ENCODE measurements around the gene EMC8.

The EMC8 gene

GRCh38 chr16:85806539-85806938 is 7.2 kb upstream of the EMC8 start:
- Mint-ChIP-seq H3K27ac (ENCODE audit: low read depth) (no peak overlapping the region), H3K9me3 (no peaks in the 10 kb centered on the region), H3K4me3 (no peak overlapping the region), H3K36me3 (ENCODE audit: insufficient read depth) (peaks cover 41% of the 10 kb centered on the region), H3K27me3 (peaks cover 5% of the 10 kb centered on the region), H3K4me1 (peaks cover 19% of the 10 kb centered on the region)
- DNase-seq (ENCODE audit: low spot score in 2 of 2) (no peak), ATAC-seq (replicated peaks; ENCODE audit: extremely low read depth, poor library complexity, severe bottlenecking) (no peak)

- H3K9me3 Mint-ChIP-seq, result no peaks in the 10 kb centered on the region
- peaks cover 29% of the 10 kb centered on the region for H3K4me1 Mint-ChIP-seq
- DNase-seq (ENCODE audit: low spot score in 2 of 2), result no peak
- no peak overlapping the region for H3K27ac Mint-ChIP-seq (ENCODE audit: low read depth)
- ATAC-seq (replicated peaks; ENCODE audit: extremely low read depth, poor library complexity, severe bottlenecking), result no peak
- peaks cover 43% of the 10 kb centered on the region for H3K36me3 Mint-ChIP-seq (ENCODE audit: insufficient read depth)
- no peak overlapping the region for H3K4me3 Mint-ChIP-seq
- H3K27me3 Mint-ChIP-seq, result no peaks in the 10 kb centered on the region
Measured at GRCh38 chr16:85805442-85806045, 6.2 kb upstream of the EMC8 start.

- H3K27me3 Mint-ChIP-seq, result no peaks in the 10 kb centered on the region
- DNase-seq (ENCODE audit: low spot score in 2 of 2) (no peak), ATAC-seq (replicated peaks; ENCODE audit: extremely low read depth, poor library complexity, severe bottlenecking) (no peak)
- no peaks in the 10 kb centered on the region for H3K9me3 Mint-ChIP-seq
- peaks cover 52% of the 10 kb centered on the region for H3K36me3 Mint-ChIP-seq (ENCODE audit: insufficient read depth)
- H3K27ac Mint-ChIP-seq (ENCODE audit: low read depth), result no peak overlapping the region
- H3K4me3 Mint-ChIP-seq, result no peak overlapping the region
- peaks cover 36% of the 10 kb centered on the region for H3K4me1 Mint-ChIP-seq
Measured at GRCh38 chr16:85803570-85803969, 4.2 kb upstream of the EMC8 start.

- Mint-ChIP-seq H3K9me3 (no peaks in the 10 kb centered on the region), H3K4me1 (peaks cover 48% of the 10 kb centered on the region), H3K27ac (ENCODE audit: low read depth) (peak overlapping the region; percentile 95), H3K27me3 (no peaks in the 10 kb centered on the region), H3K36me3 (ENCODE audit: insufficient read depth) (peaks cover 43% of the 10 kb centered on the region), H3K4me3 (peak overlapping the region; percentile 87)
- peak; percentile 50 for ATAC-seq (replicated peaks; ENCODE audit: extremely low read depth, poor library complexity, severe bottlenecking)
- no peak for DNase-seq (ENCODE audit: low spot score in 2 of 2)
Measured at GRCh38 chr16:85800321-85800669, 951 bp upstream of the EMC8 start.

- Mint-ChIP-seq H3K4me1 (peaks cover 47% of the 10 kb centered on the region), H3K9me3 (no peaks in the 10 kb centered on the region), H3K36me3 (ENCODE audit: insufficient read depth) (peaks cover 33% of the 10 kb centered on the region), H3K27ac (ENCODE audit: low read depth) (peak overlapping the region; percentile 95), H3K4me3 (peak overlapping the region; percentile 87), H3K27me3 (no peaks in the 10 kb centered on the region)
- DNase-seq (ENCODE audit: low spot score in 2 of 2), result peak; percentile 14 to 28
- ATAC-seq (replicated peaks; ENCODE audit: extremely low read depth, poor library complexity, severe bottlenecking), result peak; percentile 15
Measured at GRCh38 chr16:85798901-85799496, 345 bp downstream of the EMC8 start.

- Mint-ChIP-seq H3K36me3 (ENCODE audit: insufficient read depth) (peaks cover 29% of the 10 kb centered on the region), H3K27ac (ENCODE audit: low read depth) (peak overlapping the region; percentile 95), H3K27me3 (no peaks in the 10 kb centered on the region), H3K4me3 (peak overlapping the region; percentile 87), H3K9me3 (no peaks in the 10 kb centered on the region), H3K4me1 (peaks cover 42% of the 10 kb centered on the region)
- ATAC-seq (replicated peaks; ENCODE audit: extremely low read depth, poor library complexity, severe bottlenecking) (no peak), DNase-seq (ENCODE audit: low spot score in 2 of 2) (no peak)
Measured at GRCh38 chr16:85798283-85798776, 1.0 kb downstream of the EMC8 start.

GRCh38 chr16:85796599-85796998 is 2.7 kb downstream of the EMC8 start:
- peak overlapping the region; percentile 12 for H3K27ac Mint-ChIP-seq (ENCODE audit: low read depth)
- H3K9me3 Mint-ChIP-seq, result no peaks in the 10 kb centered on the region
- no peak overlapping the region for H3K4me3 Mint-ChIP-seq
- no peak for DNase-seq (ENCODE audit: low spot score in 2 of 2)
- H3K4me1 Mint-ChIP-seq, result peaks cover 46% of the 10 kb centered on the region
- peaks cover 23% of the 10 kb centered on the region for H3K36me3 Mint-ChIP-seq (ENCODE audit: insufficient read depth)
- ATAC-seq (replicated peaks; ENCODE audit: extremely low read depth, poor library complexity, severe bottlenecking), result no peak
- no peaks in the 10 kb centered on the region for H3K27me3 Mint-ChIP-seq

GRCh38 chr16:85796152-85796551 is 3.2 kb downstream of the EMC8 start:
- peaks cover 46% of the 10 kb centered on the region for H3K4me1 Mint-ChIP-seq
- ATAC-seq (replicated peaks; ENCODE audit: extremely low read depth, poor library complexity, severe bottlenecking) (no peak), DNase-seq (ENCODE audit: low spot score in 2 of 2) (no peak)
- H3K27me3 Mint-ChIP-seq, result no peaks in the 10 kb centered on the region
- H3K27ac Mint-ChIP-seq (ENCODE audit: low read depth), result peak overlapping the region; percentile 12
- no peak overlapping the region for H3K4me3 Mint-ChIP-seq
- H3K9me3 Mint-ChIP-seq, result no peaks in the 10 kb centered on the region
- H3K36me3 Mint-ChIP-seq (ENCODE audit: insufficient read depth), result peaks cover 23% of the 10 kb centered on the region

- no peak overlapping the region for H3K27ac Mint-ChIP-seq (ENCODE audit: low read depth)
- no peak overlapping the region for H3K4me3 Mint-ChIP-seq
- ATAC-seq (replicated peaks; ENCODE audit: extremely low read depth, poor library complexity, severe bottlenecking) (no peak), DNase-seq (ENCODE audit: low spot score in 2 of 2) (no peak)
- H3K4me1 Mint-ChIP-seq, result peaks cover 33% of the 10 kb centered on the region
- H3K36me3 Mint-ChIP-seq (ENCODE audit: insufficient read depth), result peaks cover 15% of the 10 kb centered on the region
- no peaks in the 10 kb centered on the region for H3K27me3 Mint-ChIP-seq
- H3K9me3 Mint-ChIP-seq, result no peaks in the 10 kb centered on the region
Measured at GRCh38 chr16:85794696-85795095, 4.6 kb downstream of the EMC8 start.

GRCh38 chr16:85793662-85794298 is 5.6 kb downstream of the EMC8 start:
- H3K9me3 Mint-ChIP-seq, result no peaks in the 10 kb centered on the region
- no peaks in the 10 kb centered on the region for H3K27me3 Mint-ChIP-seq
- DNase-seq (ENCODE audit: low spot score in 2 of 2), result no peak
- no peak for ATAC-seq (replicated peaks; ENCODE audit: extremely low read depth, poor library complexity, severe bottlenecking)
- peaks cover 33% of the 10 kb centered on the region for H3K4me1 Mint-ChIP-seq
- no peak overlapping the region for H3K27ac Mint-ChIP-seq (ENCODE audit: low read depth)
- peaks cover 16% of the 10 kb centered on the region for H3K36me3 Mint-ChIP-seq (ENCODE audit: insufficient read depth)
- no peak overlapping the region for H3K4me3 Mint-ChIP-seq

- Mint-ChIP-seq H3K4me3 (no peak overlapping the region), H3K4me1 (peaks cover 27% of the 10 kb centered on the region), H3K9me3 (no peaks in the 10 kb centered on the region), H3K36me3 (ENCODE audit: insufficient read depth) (peaks cover 33% of the 10 kb centered on the region), H3K27me3 (no peaks in the 10 kb centered on the region), H3K27ac (ENCODE audit: low read depth) (no peak overlapping the region)
- DNase-seq (ENCODE audit: low spot score in 2 of 2), result no peak
- ATAC-seq (replicated peaks; ENCODE audit: extremely low read depth, poor library complexity, severe bottlenecking), result no peak
Measured at GRCh38 chr16:85789773-85790172, 9.6 kb downstream of the EMC8 start.

GRCh38 chr16:85788819-85789218 is 10.5 kb downstream of the EMC8 start:
- peaks cover 36% of the 10 kb centered on the region for H3K36me3 Mint-ChIP-seq (ENCODE audit: insufficient read depth)
- no peak overlapping the region for H3K27ac Mint-ChIP-seq (ENCODE audit: low read depth)
- no peak for ATAC-seq (replicated peaks; ENCODE audit: extremely low read depth, poor library complexity, severe bottlenecking)
- no peak overlapping the region for H3K4me3 Mint-ChIP-seq
- no peaks in the 10 kb centered on the region for H3K27me3 Mint-ChIP-seq
- H3K9me3 Mint-ChIP-seq, result no peaks in the 10 kb centered on the region
- H3K4me1 Mint-ChIP-seq, result peaks cover 28% of the 10 kb centered on the region
- no peak for DNase-seq (ENCODE audit: low spot score in 2 of 2)

GRCh38 chr16:85785927-85786326 is 13.4 kb downstream of the EMC8 start:
- no peak for DNase-seq (ENCODE audit: low spot score in 2 of 2)
- ATAC-seq (replicated peaks; ENCODE audit: extremely low read depth, poor library complexity, severe bottlenecking), result no peak

More at GRCh38 chr16:85785927-85786326, 13.4 kb downstream of the EMC8 start:
- H3K9me3 Mint-ChIP-seq, result no peaks in the 10 kb centered on the region
- H3K4me1 Mint-ChIP-seq, result peaks cover 16% of the 10 kb centered on the region
- peaks cover 36% of the 10 kb centered on the region for H3K36me3 Mint-ChIP-seq (ENCODE audit: insufficient read depth)
- no peaks in the 10 kb centered on the region for H3K27me3 Mint-ChIP-seq
- no peak overlapping the region for H3K27ac Mint-ChIP-seq (ENCODE audit: low read depth)
- no peak overlapping the region for H3K4me3 Mint-ChIP-seq
